GM06990 (cell line): ENCODE data around the gene MPP3.

ENCODE experiments used
- DNase-seq: peaks from one replicate; pipeline ENCODE4 v3.0.0-alpha.2; 2011; ENCODE audit not compliant: insufficient read length; ENCODE audit errors: extremely low read depth
- H3K27me3 ChIP-seq: replicated peaks from 2 replicates; pipeline ENCODE4 v1.6.0; 2011; ENCODE audit warnings: low read length; ENCODE audit not compliant: control insufficient read depth, insufficient read depth
- H3K36me3 ChIP-seq: 2 replicates; pipeline ENCODE4 v1.5.1; 2011; ENCODE audit warnings: low read length; ENCODE audit not compliant: control insufficient read depth, insufficient read depth
- H3K4me3 ChIP-seq: replicated peaks from 2 replicates; pipeline ENCODE4 v1.5.1; 2011; ENCODE audit warnings: low read depth, mild to moderate bottlenecking, control low read depth, low read length
- CTCF ChIP-seq: IDR thresholded peaks from 2 replicates; pipeline ENCODE4 v1.5.1; 2011; ENCODE audit warnings: low read length, control low read depth, mild to moderate bottlenecking, inconsistent platforms; ENCODE audit not compliant: insufficient read depth, poor library complexity, severe bottlenecking

Gene MPP3

GRCh38 chr17:43834106-43834505 is 1.2 kb upstream of the MPP3 start:
- Histone ChIP-seq H3K27me3 (peaks cover 7% of the 10 kb centered on the region), H3K36me3 (no peaks in the 10 kb centered on the region), H3K4me3 (no peak overlapping the region)
- no peak for DNase-seq
- no peak for TF ChIP-seq CTCF

- TF ChIP-seq CTCF, result no peak
- no peak overlapping the region; the same call in 1 of the 2 replicates for H3K4me3 ChIP-seq
- H3K36me3 ChIP-seq, result no peaks in the 10 kb centered on the region
- peaks cover 7% of the 10 kb centered on the region for H3K27me3 ChIP-seq
- DNase-seq, result no peak
Observed at GRCh38 chr17:43832168-43832975, 574 bp downstream of the MPP3 start.

- H3K36me3 ChIP-seq, result no peaks in the 10 kb centered on the region
- no peak overlapping the region for H3K4me3 ChIP-seq
- no peak for TF ChIP-seq CTCF
- peaks cover 7% of the 10 kb centered on the region for H3K27me3 ChIP-seq
- no peak for DNase-seq
Observed at GRCh38 chr17:43831633-43832032, 1.3 kb downstream of the MPP3 start.

- H3K4me3 ChIP-seq, result no peak overlapping the region
- no peaks in the 10 kb centered on the region for H3K36me3 ChIP-seq
- H3K27me3 ChIP-seq, result peaks cover 7% of the 10 kb centered on the region
- no peak for DNase-seq
- TF ChIP-seq CTCF, result no peak
Observed at GRCh38 chr17:43830510-43831140, 2.3 kb downstream of the MPP3 start.

- Histone ChIP-seq H3K4me3 (no peak overlapping the region), H3K27me3 (peaks cover 7% of the 10 kb centered on the region), H3K36me3 (no peaks in the 10 kb centered on the region)
- DNase-seq, result no peak
- no peak for TF ChIP-seq CTCF
Observed at GRCh38 chr17:43829738-43830137, 3.2 kb downstream of the MPP3 start.
